ENCODE measurements around the gene PRELID2.

PRELID2 gene

DNA sequence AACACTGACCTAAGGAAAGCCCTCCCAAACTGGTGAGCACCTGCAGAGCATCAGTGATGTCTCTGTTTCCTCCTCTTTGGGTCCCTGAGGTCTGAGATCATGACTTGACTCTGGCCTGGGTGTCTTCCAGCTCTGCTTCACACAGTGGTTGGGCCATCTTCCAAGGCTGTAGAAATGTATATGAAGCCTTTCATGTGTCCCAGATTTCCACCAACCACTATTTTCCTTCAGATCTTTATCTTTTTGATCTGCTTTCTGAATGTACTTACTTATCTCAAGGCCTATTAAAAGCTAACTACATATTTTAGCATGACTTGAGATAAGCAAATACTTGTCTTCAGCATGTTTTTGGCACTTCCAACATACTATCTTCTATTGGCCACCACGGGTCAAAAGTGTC lies 47.1 kb downstream of the PRELID2 start:
- ATAC-seq = no peak
- TF ChIP-seq SNAI2 (CRISPR knock-in tag; IDR thresholded peaks at IDR 0.05) (no peak), GLIS3 (CRISPR knock-in tag; IDR thresholded peaks at IDR 0.05) (no peak), ZC3H10 (CRISPR knock-in tag; IDR thresholded peaks at IDR 0.05) (no peak), TOX (CRISPR knock-in tag; IDR thresholded peaks at IDR 0.05; ENCODE audit: borderline replicate concordance) (no peak), ZNF565 (CRISPR knock-in tag; conservative IDR thresholded peaks at IDR 0.05; ENCODE audit: low read depth) (no peak), CREB5 (CRISPR knock-in tag; IDR thresholded peaks at IDR 0.05; ENCODE audit: low read depth) (no peak), ESRRG (CRISPR knock-in tag; IDR thresholded peaks at IDR 0.05) (no peak), BACH2 (CRISPR knock-in tag; IDR thresholded peaks at IDR 0.05; ENCODE audit: borderline replicate concordance) (no peak), PPARA (CRISPR knock-in tag; IDR thresholded peaks at IDR 0.05; ENCODE audit: borderline replicate concordance) (no peak), RARB (CRISPR knock-in tag; IDR thresholded peaks at IDR 0.05) (no peak), ARNTL (CRISPR knock-in tag; IDR thresholded peaks at IDR 0.05; ENCODE audit: borderline replicate concordance, low read depth) (no peak)

DNA sequence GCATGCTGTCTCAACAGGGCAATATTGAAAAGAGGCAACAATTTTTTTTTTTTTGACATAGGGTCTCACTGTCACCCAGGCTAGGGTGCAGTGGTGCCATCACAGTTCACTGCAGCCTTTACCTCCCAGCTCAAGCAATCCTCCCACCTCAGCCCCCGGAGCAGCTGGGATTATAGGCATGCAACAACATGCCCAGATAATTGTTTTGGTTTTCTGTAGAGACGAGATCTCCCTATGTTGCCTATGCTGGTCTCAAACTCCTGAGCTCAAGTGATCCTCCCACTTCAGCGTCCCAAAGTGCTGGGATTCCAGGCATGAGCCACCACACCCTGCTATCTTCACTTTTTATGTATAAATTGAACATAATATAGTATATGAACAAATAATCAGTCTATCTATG lies 47.6 kb downstream of the PRELID2 start:
- ATAC-seq = no peak
- TF ChIP-seq ZNF70 (CRISPR knock-in tag; IDR thresholded peaks at IDR 0.05) = no peak
- TF ChIP-seq OSR1 (CRISPR knock-in tag; IDR thresholded peaks at IDR 0.05) = no peak
- TF ChIP-seq PATZ1 (CRISPR knock-in tag; IDR thresholded peaks at IDR 0.05; ENCODE audit: borderline replicate concordance) = no peak
- TF ChIP-seq CREB5 (CRISPR knock-in tag; IDR thresholded peaks at IDR 0.05; ENCODE audit: low read depth) = no peak
- TF ChIP-seq PPARA (CRISPR knock-in tag; IDR thresholded peaks at IDR 0.05; ENCODE audit: borderline replicate concordance) = no peak
- no peak for TF ChIP-seq ZNF565 (CRISPR knock-in tag; conservative IDR thresholded peaks at IDR 0.05; ENCODE audit: low read depth)
- TF ChIP-seq, protein P1, sequence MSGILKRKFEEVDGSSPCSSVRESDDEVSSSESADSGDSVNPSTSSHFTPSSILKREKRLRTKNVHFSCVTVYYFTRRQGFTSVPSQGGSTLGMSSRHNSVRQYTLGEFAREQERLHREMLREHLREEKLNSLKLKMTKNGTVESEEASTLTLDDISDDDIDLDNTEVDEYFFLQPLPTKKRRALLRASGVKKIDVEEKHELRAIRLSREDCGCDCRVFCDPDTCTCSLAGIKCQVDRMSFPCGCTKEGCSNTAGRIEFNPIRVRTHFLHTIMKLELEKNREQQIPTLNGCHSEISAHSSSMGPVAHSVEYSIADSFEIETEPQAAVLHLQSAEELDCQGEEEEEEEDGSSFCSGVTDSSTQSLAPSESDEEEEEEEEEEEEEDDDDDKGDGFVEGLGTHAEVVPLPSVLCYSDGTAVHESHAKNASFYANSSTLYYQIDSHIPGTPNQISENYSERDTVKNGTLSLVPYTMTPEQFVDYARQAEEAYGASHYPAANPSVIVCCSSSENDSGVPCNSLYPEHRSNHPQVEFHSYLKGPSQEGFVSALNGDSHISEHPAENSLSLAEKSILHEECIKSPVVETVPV (CRISPR knock-in tag; IDR thresholded peaks at IDR 0.05) = no peak
- TF ChIP-seq SNAI2 (CRISPR knock-in tag; IDR thresholded peaks at IDR 0.05) = no peak
- TF ChIP-seq ZFP30 (CRISPR knock-in tag; IDR thresholded peaks at IDR 0.05) = no peak
- TF ChIP-seq GLIS3 (CRISPR knock-in tag; IDR thresholded peaks at IDR 0.05) = no peak
- TF ChIP-seq ARNTL (CRISPR knock-in tag; IDR thresholded peaks at IDR 0.05; ENCODE audit: borderline replicate concordance, low read depth) = no peak
- TF ChIP-seq ZNF8 (CRISPR knock-in tag; IDR thresholded peaks at IDR 0.05) = no peak
- no peak for TF ChIP-seq TCF4 (CRISPR knock-in tag; IDR thresholded peaks at IDR 0.05; ENCODE audit: borderline replicate concordance)
- no peak for TF ChIP-seq CSDC2 (CRISPR knock-in tag; IDR thresholded peaks at IDR 0.05)
- no peak for TF ChIP-seq ZC3H10 (CRISPR knock-in tag; IDR thresholded peaks at IDR 0.05)

DNA sequence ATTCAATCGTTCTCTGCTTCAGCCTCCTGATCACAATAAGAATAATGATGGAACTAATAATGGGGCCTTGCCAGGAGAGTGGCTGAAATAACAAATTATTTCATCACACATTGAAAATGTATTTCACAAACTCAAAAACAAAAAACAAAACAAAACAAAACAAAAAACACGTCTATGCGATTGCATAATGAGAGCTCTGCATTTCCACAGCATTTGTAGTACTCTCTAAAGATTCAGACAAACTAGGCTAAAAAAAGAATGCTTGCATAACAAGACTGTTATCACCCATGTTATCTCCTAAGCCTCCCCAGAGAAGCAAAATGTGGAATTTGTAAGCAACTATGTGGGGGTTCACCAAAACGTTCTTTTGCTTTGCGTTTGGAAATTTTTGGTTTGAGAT lies 48.1 kb downstream of the PRELID2 start:
- no peak for ATAC-seq

More for the DNA sequence above, 48.1 kb downstream of the PRELID2 start:
- TF ChIP-seq, protein P1 (CRISPR knock-in tag; IDR thresholded peaks at IDR 0.05) = no peak
- TF ChIP-seq ZC3H10 (CRISPR knock-in tag; IDR thresholded peaks at IDR 0.05) = no peak
- no peak for TF ChIP-seq ZFP3 (CRISPR knock-in tag; IDR thresholded peaks at IDR 0.05)
- no peak for TF ChIP-seq PPARA (CRISPR knock-in tag; IDR thresholded peaks at IDR 0.05; ENCODE audit: borderline replicate concordance)
- no peak for TF ChIP-seq ZFP30 (CRISPR knock-in tag; IDR thresholded peaks at IDR 0.05)
- no peak for TF ChIP-seq ZNF70 (CRISPR knock-in tag; IDR thresholded peaks at IDR 0.05)
- TF ChIP-seq GLIS3 (CRISPR knock-in tag; IDR thresholded peaks at IDR 0.05) = no peak
- no peak for TF ChIP-seq ARNTL (CRISPR knock-in tag; IDR thresholded peaks at IDR 0.05; ENCODE audit: borderline replicate concordance, low read depth)
- no peak for TF ChIP-seq CSDC2 (CRISPR knock-in tag; IDR thresholded peaks at IDR 0.05)
